Ectodermal cell (in vitro differentiated cells): Measurements from ENCODE around the gene EIF2AK3.
"Not testable (repeated sequence)": the region's sequence is repeated elsewhere in the genome, so short reads cannot be mapped to it uniquely, and the experiment has no call there.

Experiments
- H3K27ac ChIP-seq: 2 replicates; pipeline ENCODE4 v1.7.0; 2013; ENCODE audit warnings: mild to moderate bottlenecking, low read depth, low read length; ENCODE audit not compliant: insufficient read depth, poor library complexity, severe bottlenecking
- H3K27me3 ChIP-seq: 2 replicates; pipeline ENCODE4 v1.7.0; 2013; ENCODE audit warnings: mild to moderate bottlenecking, low read length; ENCODE audit not compliant: insufficient read depth, control insufficient read depth, poor library complexity, severe bottlenecking
- H3K36me3 ChIP-seq: one replicate; pipeline ENCODE4 v1.7.0; 2013; ENCODE audit warnings: low read length; ENCODE audit not compliant: control insufficient read depth, insufficient read depth
- H3K4me1 ChIP-seq: one replicate; pipeline ENCODE4 v1.7.0; 2013; ENCODE audit warnings: low read length; ENCODE audit not compliant: control insufficient read depth, insufficient read depth
- H3K4me3 ChIP-seq: 2 replicates; pipeline ENCODE4 v1.7.0; 2013; ENCODE audit warnings: low read depth, low read length, control low read depth; ENCODE audit not compliant: insufficient read depth
- H3K9me3 ChIP-seq: 2 replicates; pipeline ENCODE4 v1.7.0; 2013; ENCODE audit warnings: mild to moderate bottlenecking, low read length, moderate library complexity; ENCODE audit not compliant: control insufficient read depth
- WGBS, 2 experiments: methylation state at CpG; one replicate each; pipeline ENCODE4 v1.1.7; 2013; ENCODE audit warnings: missing lambda C conversion rate in 2 of 2; 5-methylcytosine and 5-hydroxymethylcytosine counted together

EIF2AK3 gene

DNA sequence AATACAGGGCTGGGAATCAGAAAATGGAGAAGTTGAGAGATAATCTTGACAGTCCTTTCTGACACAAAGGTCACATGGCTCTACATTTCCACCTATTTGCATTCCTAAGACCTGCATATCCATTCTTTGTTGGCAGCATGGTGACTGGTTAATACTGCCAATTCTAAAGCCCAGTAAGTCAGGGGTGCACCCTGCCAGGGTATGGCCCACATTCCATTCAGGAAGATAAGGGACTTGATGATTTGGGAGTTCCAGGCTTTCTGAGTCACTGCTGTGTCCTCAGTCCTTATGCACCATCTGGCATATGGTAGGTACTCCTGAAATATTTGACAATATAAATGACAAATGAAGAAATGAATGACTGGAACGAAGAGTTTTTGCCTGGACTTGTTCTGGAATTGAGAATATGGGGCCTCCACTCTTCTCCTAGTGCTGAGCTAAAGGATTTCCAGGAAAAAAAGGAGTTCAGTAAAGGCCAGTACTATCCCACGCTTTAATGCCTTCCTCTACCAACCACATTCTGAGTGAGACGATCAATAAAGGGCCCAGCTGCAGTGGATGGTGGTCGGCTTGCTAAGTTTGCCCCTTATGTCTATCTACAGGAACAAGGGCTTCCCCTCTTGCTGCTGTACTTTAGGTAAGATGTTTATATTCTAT lies 31.7 kb upstream of the EIF2AK3 start:
- no peaks in the 10 kb centered on the region for H3K9me3 ChIP-seq
- no peak overlapping the region for H3K4me3 ChIP-seq

DNA sequence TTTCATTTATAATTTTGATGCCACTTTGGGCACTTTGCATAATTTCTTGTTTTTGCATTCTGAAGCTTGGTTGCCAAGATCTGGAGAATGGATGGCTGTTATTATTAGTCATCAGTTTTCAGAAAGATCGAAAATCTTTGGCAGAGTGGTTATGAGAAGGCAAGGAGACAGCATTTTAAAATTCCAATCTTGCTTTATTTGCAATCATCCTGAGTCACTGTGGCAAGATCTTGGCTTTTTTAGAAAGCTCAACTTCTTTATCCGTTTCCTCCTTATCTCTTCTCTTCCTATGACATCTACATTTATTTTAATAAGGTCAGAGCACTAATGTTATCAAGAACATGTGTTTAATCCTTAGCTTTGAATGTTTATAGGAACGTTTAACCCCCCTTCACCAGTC lies 31.1 kb upstream of the EIF2AK3 start:
- no peaks in the 10 kb centered on the region for H3K9me3 ChIP-seq
- H3K4me3 ChIP-seq: no peak overlapping the region
- H3K4me1 ChIP-seq: no peaks in the 10 kb centered on the region
- H3K27ac ChIP-seq: no peak overlapping the region
- no peaks in the 10 kb centered on the region for H3K27me3 ChIP-seq
- WGBS, 2 experiments: 82 to 100% methylated on average over 2 to 3 of the region's 3 CpGs
- no peaks in the 10 kb centered on the region for H3K36me3 ChIP-seq

More for the DNA sequence above, 31.7 kb upstream of the EIF2AK3 start:
- Histone ChIP-seq H3K36me3 (no peaks in the 10 kb centered on the region), H3K27ac (no peak overlapping the region), H3K27me3 (no peaks in the 10 kb centered on the region), H3K4me1 (no peaks in the 10 kb centered on the region)
- 71 to 77% methylated on average over 4 of the region's 4 CpGs for WGBS, 2 experiments

DNA sequence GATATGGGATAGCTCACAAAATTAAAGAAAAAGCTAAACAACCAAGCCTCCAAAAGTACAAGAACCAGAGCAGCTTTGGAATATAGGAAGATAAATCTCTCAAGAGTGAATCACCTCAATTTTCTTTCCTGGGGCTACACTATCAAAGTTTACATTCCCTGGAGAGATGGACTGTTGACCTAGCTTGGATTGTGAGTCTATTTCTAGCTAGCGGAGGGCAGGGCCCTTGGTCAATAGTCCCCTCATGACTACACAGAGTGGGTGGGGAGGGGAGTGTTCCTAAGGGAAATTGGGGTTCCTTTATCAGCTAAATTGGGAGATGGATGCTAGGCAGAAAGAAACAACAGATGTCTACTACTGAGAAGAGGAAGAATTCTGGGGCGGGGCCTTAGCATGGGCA lies 29.9 kb upstream of the EIF2AK3 start:
- WGBS, 2 experiments: 97 to 98% methylated on average over 2 of the region's 2 CpGs
- no peaks in the 10 kb centered on the region for H3K4me1 ChIP-seq
- no peak overlapping the region for H3K4me3 ChIP-seq
- H3K9me3 ChIP-seq: no peaks in the 10 kb centered on the region
- H3K36me3 ChIP-seq: no peaks in the 10 kb centered on the region
- no peaks in the 10 kb centered on the region for H3K27me3 ChIP-seq
- no peak overlapping the region for H3K27ac ChIP-seq

DNA sequence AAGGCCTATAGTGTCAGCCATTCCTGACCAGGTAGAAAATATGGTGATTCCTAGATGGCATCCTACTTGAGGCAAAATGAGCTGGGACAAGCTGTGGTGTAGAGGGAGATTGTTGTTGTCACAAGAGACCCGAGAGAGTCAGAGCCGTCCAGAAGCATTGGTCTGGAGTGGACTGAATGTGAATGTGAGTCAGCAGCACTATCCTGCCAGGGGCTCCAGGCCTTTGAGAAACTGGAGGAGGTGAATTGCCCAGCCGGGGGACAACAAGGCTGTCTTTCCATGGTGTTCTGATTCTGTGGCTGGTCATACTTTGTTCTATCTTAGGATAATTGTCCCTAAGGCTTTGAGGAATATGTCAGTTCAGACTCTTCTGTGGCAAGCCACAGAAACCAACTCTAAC lies 29.4 kb upstream of the EIF2AK3 start:
- no peaks in the 10 kb centered on the region for H3K9me3 ChIP-seq
- no peaks in the 10 kb centered on the region for H3K4me1 ChIP-seq
- no peak overlapping the region for H3K4me3 ChIP-seq
- no peaks in the 10 kb centered on the region for H3K36me3 ChIP-seq
- 89 to 93% methylated on average over 3 of the region's 3 CpGs for WGBS, 2 experiments
- no peaks in the 10 kb centered on the region for H3K27me3 ChIP-seq
- H3K27ac ChIP-seq: no peak overlapping the region

DNA sequence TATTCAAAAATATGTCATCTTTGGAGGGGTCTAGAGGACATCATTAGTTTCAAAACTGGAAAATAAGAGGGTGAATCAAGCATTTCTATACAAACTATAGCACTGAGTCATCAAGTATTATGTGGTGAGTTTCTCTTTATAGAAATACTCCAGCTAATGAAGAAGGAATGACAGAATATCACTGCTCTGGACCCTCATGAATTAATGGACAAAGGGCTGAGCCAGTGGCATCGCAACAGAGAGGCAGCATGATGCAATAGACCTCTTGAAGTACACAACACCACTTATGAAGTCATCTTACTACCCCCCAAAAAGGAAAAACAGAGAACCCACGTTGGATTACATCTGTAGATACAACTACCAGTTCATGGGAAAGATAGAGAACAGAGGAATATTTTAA lies 27.4 kb upstream of the EIF2AK3 start:
- Histone ChIP-seq H3K36me3 (no peaks in the 10 kb centered on the region), H3K27me3 (no peaks in the 10 kb centered on the region), H3K4me3 (no peak overlapping the region), H3K27ac (no peak overlapping the region), H3K9me3 (no peaks in the 10 kb centered on the region), H3K4me1 (no peaks in the 10 kb centered on the region)
- 91 to 95% methylated on average over 2 of the region's 2 CpGs for WGBS, 2 experiments

DNA sequence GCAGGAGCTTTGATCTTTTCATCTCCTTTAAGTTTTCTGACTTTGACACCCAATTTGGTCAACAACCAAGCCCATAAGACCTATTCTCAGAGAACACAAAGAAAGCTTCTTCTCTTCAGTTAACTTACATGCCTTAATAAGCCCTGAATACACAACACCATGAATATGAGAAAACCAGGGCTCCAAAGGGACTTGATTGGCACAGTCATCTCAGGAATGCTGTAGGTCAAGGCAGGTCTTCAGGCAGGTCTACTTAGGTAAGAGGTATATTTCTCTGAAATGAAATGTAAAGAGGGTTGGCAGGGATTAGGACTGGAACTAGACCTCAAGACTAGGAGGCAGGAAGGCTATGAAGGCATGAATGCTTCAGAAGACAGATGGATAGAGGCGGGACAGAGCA lies 24.4 kb upstream of the EIF2AK3 start:
- no peaks in the 10 kb centered on the region for H3K36me3 ChIP-seq
- WGBS, 2 experiments: 90 to 94% methylated on average over 1 of the region's 1 CpG
- no peaks in the 10 kb centered on the region for H3K27me3 ChIP-seq
- H3K9me3 ChIP-seq: no peaks in the 10 kb centered on the region
- no peak overlapping the region for H3K4me3 ChIP-seq
- no peak overlapping the region for H3K27ac ChIP-seq
- H3K4me1 ChIP-seq: no peaks in the 10 kb centered on the region

DNA sequence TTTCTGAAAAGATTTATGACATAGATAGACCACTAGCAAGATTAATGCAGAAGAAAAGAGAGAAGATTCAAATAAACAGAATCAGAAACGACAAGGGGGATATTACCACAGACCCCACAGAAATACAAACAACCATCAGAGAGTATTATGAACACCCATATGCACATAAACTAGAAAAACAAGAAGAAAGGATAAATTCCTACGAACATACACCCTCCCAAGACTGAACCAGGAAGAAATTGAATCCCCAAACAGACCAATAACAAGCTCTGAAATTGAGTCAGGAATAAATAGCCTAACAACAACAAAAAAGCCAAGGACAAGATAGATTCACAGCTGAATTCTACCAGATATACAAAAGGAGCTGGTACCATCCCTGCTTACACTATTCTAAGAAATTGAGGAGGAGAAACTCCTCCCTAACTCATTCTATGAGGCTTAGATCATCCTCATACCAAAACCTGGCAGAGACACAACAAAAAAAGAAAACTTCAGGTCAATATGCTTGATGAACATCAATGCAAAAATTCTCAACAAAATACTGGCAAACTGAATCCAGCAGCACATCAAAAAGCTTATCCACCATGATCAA lies 18.1 kb upstream of the EIF2AK3 start:
- H3K9me3 ChIP-seq, H3K4me3 ChIP-seq: not testable (repeated sequence)
- 83 to 90% methylated on average over 2 of the region's 2 CpGs for WGBS, 2 experiments

DNA sequence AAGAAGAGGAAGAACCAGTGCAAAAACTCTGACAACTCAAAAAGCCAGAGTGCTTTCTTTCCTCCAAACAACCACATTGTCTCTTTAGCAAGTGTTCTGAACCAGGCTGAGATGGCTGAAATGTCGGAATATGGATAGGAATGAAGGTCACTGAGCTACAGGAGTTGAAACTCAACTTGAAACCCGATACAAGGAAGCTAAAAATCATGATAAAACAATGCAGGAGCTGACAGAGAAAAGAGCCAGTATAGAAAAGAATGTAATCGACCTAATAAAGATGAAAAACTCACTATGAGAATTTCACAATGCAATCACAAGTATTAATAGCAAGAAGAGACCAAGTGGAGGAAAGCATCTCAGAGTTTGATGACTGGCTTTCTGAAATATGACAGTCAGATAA lies 15.0 kb upstream of the EIF2AK3 start:
- H3K4me1 ChIP-seq: peaks cover 6% of the 10 kb centered on the region
- no peaks in the 10 kb centered on the region for H3K9me3 ChIP-seq
- H3K36me3 ChIP-seq: no peaks in the 10 kb centered on the region
- no peaks in the 10 kb centered on the region for H3K27me3 ChIP-seq
- no peak overlapping the region for H3K4me3 ChIP-seq
- 78 to 83% methylated on average over 3 of the region's 3 CpGs for WGBS, 2 experiments
- H3K27ac ChIP-seq: no peak overlapping the region

More for the DNA sequence above, 18.1 kb upstream of the EIF2AK3 start:
- H3K27me3 ChIP-seq, H3K27ac ChIP-seq, H3K36me3 ChIP-seq, H3K4me1 ChIP-seq: not testable (repeated sequence)

DNA sequence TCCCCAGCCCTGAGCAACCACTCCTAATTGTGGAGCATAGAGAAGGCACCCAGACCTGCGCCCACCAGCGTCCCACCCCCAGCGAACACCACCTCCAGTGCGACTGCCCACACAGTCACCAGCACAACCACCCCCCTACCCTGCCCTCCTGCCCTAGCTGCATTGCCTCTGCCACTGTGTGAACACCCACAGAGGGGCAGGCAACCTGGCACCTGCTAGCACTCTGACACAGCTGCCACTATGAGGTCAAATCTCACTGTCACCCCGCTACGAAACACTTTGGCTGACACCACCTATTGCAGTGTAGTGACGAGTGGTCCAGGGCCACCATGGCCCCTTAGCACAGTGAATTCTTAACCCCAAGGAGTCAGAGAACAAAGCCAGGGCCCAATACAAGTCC lies 14.1 kb upstream of the EIF2AK3 start:
- no peaks in the 10 kb centered on the region for H3K27me3 ChIP-seq
- peaks cover 6% of the 10 kb centered on the region for H3K4me1 ChIP-seq
- no peaks in the 10 kb centered on the region for H3K9me3 ChIP-seq
- H3K36me3 ChIP-seq: no peaks in the 10 kb centered on the region
- WGBS, 2 experiments: 93% methylated on average over 7 of the region's 7 CpGs
- no peak overlapping the region for H3K4me3 ChIP-seq
- H3K27ac ChIP-seq: no peak overlapping the region

DNA sequence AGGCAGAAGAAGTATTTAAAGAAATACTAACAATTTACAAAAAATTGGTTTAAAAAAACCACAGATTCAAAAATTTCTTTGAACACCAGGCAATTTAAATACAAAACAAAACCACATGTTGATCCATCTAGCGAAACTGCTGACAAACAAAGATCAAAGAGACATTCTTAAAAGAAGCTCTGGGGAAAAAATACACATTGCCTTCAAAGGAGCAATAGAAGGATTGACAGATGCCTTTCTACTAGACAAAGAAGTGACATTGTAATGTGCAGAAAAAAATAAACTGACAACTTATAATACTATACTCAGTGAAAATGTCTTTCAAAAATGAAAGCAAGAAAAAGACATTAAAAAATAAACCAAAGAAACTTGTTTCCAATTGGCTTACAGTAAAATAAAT lies 12.6 kb upstream of the EIF2AK3 start:
- no peaks in the 10 kb centered on the region for H3K27me3 ChIP-seq
- H3K27ac ChIP-seq: no peak overlapping the region
- WGBS, 2 experiments: 82 to 86% methylated on average over 1 of the region's 1 CpG
- no peak overlapping the region for H3K4me3 ChIP-seq
- peaks cover 6% of the 10 kb centered on the region for H3K4me1 ChIP-seq
- H3K9me3 ChIP-seq: no peaks in the 10 kb centered on the region
- H3K36me3 ChIP-seq: no peaks in the 10 kb centered on the region
